Nephron (organoid): ENCODE measurements around the gene KRT82.
"Not testable (repeated sequence)": the region's sequence is repeated elsewhere in the genome, so short reads cannot be mapped to it uniquely, and the experiment has no call there.

Experiments
- H3K27ac Mint-ChIP-seq, 3 experiments: 2 replicates each; pipeline ENCODE4 v1.8.0; 2020; ENCODE audit warnings: mixed read lengths in 3 of 3, mild to moderate bottlenecking in 2 of 3, moderate library complexity in 1 of 3
- H3K27me3 Mint-ChIP-seq: 2 replicates; pipeline ENCODE4 v1.8.0; 2021; ENCODE audit warnings: low read depth, mild to moderate bottlenecking, moderate library complexity, mixed read lengths
- H3K36me3 Mint-ChIP-seq: 2 replicates; pipeline ENCODE4 v1.8.0; 2020; ENCODE audit warnings: low read depth, mixed read lengths
- H3K4me1 Mint-ChIP-seq: 2 replicates; pipeline ENCODE4 v1.8.0; 2020; ENCODE audit warnings: mixed read lengths
- H3K4me3 Mint-ChIP-seq, 3 experiments: 2 replicates each; pipeline ENCODE4 v1.8.0; 2020; ENCODE audit warnings: mild to moderate bottlenecking in 3 of 3, mixed read lengths in 3 of 3, moderate library complexity in 2 of 3
- H3K9me3 Mint-ChIP-seq: 2 replicates; pipeline ENCODE4 v1.8.0; 2020; ENCODE audit warnings: mixed read lengths
- CTCF ChIP-seq, 3 experiments: fragments of 200-600 bp; sonication (generic); IDR thresholded peaks; one replicate each; pipeline ENCODE4 v1.5.0; 2021; ENCODE audit warnings: antibody characterized with exemption in 3 of 3; ENCODE audit not compliant: unreplicated experiment in 3 of 3

The KRT82 gene

GRCh38 chr12:52405922-52406385, at the start of gene KRT82:
TSS of gene KRT82 (minus strand) at chr12:52406335. CDS start at chr12:52406277, 58 bp downstream.
- H3K27me3 Mint-ChIP-seq = peaks cover 17% of the 10 kb centered on the region
- H3K4me1 Mint-ChIP-seq = peaks cover 4% of the 10 kb centered on the region
- peaks cover 3% of the 10 kb centered on the region for H3K9me3 Mint-ChIP-seq
- no peak for TF ChIP-seq CTCF (IDR thresholded peaks at IDR 0.05; ENCODE audit: unreplicated experiment in 3 of 3)
- H3K36me3 Mint-ChIP-seq = no peaks in the 10 kb centered on the region
- no peak within 1 kb of the TSS for H3K27ac Mint-ChIP-seq
- no peak within 1 kb of the TSS for H3K4me3 Mint-ChIP-seq

GRCh38 chr12:52455821-52456220, 49.7 kb upstream of the KRT82 start:
- Mint-ChIP-seq H3K9me3 (no peaks in the 10 kb centered on the region), H3K4me3 (no peak overlapping the region), H3K4me1 (no peaks in the 10 kb centered on the region), H3K36me3 (no peaks in the 10 kb centered on the region), H3K27ac (no peak overlapping the region), H3K27me3 (peaks cover 5% of the 10 kb centered on the region)
- TF ChIP-seq CTCF (IDR thresholded peaks at IDR 0.05; ENCODE audit: unreplicated experiment in 3 of 3) = no peak

- Mint-ChIP-seq H3K4me1 (no peaks in the 10 kb centered on the region), H3K4me3 (no peak overlapping the region), H3K9me3 (no peaks in the 10 kb centered on the region), H3K27ac (no peak overlapping the region), H3K27me3 (peaks cover 5% of the 10 kb centered on the region), H3K36me3 (no peaks in the 10 kb centered on the region)
- TF ChIP-seq CTCF (IDR thresholded peaks at IDR 0.05; ENCODE audit: unreplicated experiment in 3 of 3) = no peak
Observed at GRCh38 chr12:52454411-52455201, 48.5 kb upstream of the KRT82 start.

- no peak within 1 kb of the TSS for H3K4me3 Mint-ChIP-seq
- no peak within 1 kb of the TSS for H3K27ac Mint-ChIP-seq
- H3K27me3 Mint-ChIP-seq = peaks cover 5% of the 10 kb centered on the region
- H3K36me3 Mint-ChIP-seq = no peaks in the 10 kb centered on the region
- H3K9me3 Mint-ChIP-seq = no peaks in the 10 kb centered on the region
- no peak for TF ChIP-seq CTCF (IDR thresholded peaks at IDR 0.05; ENCODE audit: unreplicated experiment in 3 of 3)
- H3K4me1 Mint-ChIP-seq = no peaks in the 10 kb centered on the region
Observed at GRCh38 chr12:52452101-52452500, 46.0 kb upstream of the KRT82 start, which contains the start of gene KRT6B. TSS of gene KRT6B (minus strand) at chr12:52452146. CDS start at chr12:52452078, 68 bp downstream.

GRCh38 chr12:52448228-52448627, 42.1 kb upstream of the KRT82 start:
- Mint-ChIP-seq H3K4me1 (no peaks in the 10 kb centered on the region), H3K27ac (no peak overlapping the region), H3K36me3 (no peaks in the 10 kb centered on the region), H3K4me3 (no peak overlapping the region), H3K9me3 (no peaks in the 10 kb centered on the region), H3K27me3 (peaks cover 8% of the 10 kb centered on the region)
- TF ChIP-seq CTCF (IDR thresholded peaks at IDR 0.05; ENCODE audit: unreplicated experiment in 3 of 3) = no peak

GRCh38 chr12:52447196-52447595, 41.1 kb upstream of the KRT82 start:
- not testable (repeated sequence) for H3K27me3 Mint-ChIP-seq, H3K27ac Mint-ChIP-seq, H3K4me3 Mint-ChIP-seq, H3K36me3 Mint-ChIP-seq, H3K4me1 Mint-ChIP-seq, H3K9me3 Mint-ChIP-seq
